A673 (cell line): ENCODE data around the gene IL12RB2.

Experiments used
- EZH2 ChIP-seq: fragments of 200-600 bp; sonication (generic); IDR thresholded peaks from 2 replicates; pipeline ENCODE4 v1.6.1; 2017; ENCODE audit warnings: borderline replicate concordance, low read depth, mild to moderate bottlenecking, mixed read lengths, antibody characterized with exemption, low read length; ENCODE audit not compliant: poor library complexity, severe bottlenecking
- TF ChIP-seq, protein P1 (sequence below): fragments of 300-800, 200-600 bp; sonication (generic); conservative IDR thresholded peaks from 2 replicates; pipeline ENCODE4 v1.5.1; 2017; ENCODE audit warnings: low read depth, mild to moderate bottlenecking, antibody characterized with exemption, low read length, moderate library complexity, mixed read lengths

DNA sequence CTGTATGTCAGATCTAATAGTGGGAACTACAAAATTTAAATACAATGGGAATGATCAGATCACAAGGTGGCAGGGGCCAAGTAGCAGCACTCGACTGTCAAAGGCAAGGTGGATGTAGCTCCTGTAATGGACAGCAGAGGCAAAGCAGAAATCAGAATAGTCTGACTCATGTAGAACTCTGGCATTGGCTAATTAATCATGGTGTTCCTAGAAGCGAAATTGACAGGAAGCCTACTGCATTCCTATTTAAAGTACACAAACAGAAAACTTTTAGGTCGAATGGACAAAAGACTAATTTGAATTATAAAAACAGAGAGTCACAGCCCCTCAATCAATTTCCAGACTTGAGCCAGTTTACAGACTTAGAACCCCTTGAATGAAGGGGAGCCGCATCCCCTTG, 17.4 kb upstream of the IL12RB2 start:
- TF ChIP-seq, protein P1, sequence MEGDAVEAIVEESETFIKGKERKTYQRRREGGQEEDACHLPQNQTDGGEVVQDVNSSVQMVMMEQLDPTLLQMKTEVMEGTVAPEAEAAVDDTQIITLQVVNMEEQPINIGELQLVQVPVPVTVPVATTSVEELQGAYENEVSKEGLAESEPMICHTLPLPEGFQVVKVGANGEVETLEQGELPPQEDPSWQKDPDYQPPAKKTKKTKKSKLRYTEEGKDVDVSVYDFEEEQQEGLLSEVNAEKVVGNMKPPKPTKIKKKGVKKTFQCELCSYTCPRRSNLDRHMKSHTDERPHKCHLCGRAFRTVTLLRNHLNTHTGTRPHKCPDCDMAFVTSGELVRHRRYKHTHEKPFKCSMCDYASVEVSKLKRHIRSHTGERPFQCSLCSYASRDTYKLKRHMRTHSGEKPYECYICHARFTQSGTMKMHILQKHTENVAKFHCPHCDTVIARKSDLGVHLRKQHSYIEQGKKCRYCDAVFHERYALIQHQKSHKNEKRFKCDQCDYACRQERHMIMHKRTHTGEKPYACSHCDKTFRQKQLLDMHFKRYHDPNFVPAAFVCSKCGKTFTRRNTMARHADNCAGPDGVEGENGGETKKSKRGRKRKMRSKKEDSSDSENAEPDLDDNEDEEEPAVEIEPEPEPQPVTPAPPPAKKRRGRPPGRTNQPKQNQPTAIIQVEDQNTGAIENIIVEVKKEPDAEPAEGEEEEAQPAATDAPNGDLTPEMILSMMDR = no peak
- TF ChIP-seq EZH2 = no peak
